ENCODE measurements around the gene MGAT1.

- TF ChIP-seq, protein P1, sequence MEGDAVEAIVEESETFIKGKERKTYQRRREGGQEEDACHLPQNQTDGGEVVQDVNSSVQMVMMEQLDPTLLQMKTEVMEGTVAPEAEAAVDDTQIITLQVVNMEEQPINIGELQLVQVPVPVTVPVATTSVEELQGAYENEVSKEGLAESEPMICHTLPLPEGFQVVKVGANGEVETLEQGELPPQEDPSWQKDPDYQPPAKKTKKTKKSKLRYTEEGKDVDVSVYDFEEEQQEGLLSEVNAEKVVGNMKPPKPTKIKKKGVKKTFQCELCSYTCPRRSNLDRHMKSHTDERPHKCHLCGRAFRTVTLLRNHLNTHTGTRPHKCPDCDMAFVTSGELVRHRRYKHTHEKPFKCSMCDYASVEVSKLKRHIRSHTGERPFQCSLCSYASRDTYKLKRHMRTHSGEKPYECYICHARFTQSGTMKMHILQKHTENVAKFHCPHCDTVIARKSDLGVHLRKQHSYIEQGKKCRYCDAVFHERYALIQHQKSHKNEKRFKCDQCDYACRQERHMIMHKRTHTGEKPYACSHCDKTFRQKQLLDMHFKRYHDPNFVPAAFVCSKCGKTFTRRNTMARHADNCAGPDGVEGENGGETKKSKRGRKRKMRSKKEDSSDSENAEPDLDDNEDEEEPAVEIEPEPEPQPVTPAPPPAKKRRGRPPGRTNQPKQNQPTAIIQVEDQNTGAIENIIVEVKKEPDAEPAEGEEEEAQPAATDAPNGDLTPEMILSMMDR (conservative IDR thresholded peaks at IDR 0.05 in 1 of 2, IDR thresholded peaks at IDR 0.05 in 1 of 2; ENCODE audit: extremely low read depth in 1 of 2, insufficient read depth in 1 of 2, low read depth in 1 of 2, low read length in 2 of 2) = no peak
- no peak for TF ChIP-seq EZH2 (IDR thresholded peaks at IDR 0.05; ENCODE audit: borderline replicate concordance, low read length)
These were observed 9.7 kb downstream of the MGAT1 start for GRCh38 chr5:180792965-180793287.

Measured in mammary epithelial cell (primary cell).